ENCODE results near the gene GTSE1.

Gene GTSE1

DNA sequence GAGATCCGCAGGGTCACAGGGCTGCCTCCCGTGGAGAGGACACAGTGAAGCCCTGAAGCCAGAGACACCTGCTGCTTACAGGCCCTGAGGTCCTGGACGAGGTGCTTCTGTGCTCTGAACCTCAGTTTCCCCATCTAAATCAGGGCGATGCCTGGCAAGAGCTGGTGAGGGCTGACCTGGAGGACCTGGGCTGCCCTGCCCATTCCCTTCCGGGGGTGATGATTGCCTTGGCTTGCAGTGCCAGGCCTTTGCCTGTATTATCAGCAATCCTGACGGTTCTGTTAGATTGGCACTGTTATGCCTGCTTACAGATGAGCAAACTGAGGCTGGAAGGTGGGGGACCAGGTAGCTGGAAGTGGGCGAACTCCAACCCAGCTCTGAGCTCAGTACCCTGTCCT is 7.8 kb upstream of the GTSE1 start:
- H3K27ac ChIP-seq: no peak overlapping the region
- no peaks in the 10 kb centered on the region for H3K4me1 ChIP-seq
- TF ChIP-seq, protein P1, sequence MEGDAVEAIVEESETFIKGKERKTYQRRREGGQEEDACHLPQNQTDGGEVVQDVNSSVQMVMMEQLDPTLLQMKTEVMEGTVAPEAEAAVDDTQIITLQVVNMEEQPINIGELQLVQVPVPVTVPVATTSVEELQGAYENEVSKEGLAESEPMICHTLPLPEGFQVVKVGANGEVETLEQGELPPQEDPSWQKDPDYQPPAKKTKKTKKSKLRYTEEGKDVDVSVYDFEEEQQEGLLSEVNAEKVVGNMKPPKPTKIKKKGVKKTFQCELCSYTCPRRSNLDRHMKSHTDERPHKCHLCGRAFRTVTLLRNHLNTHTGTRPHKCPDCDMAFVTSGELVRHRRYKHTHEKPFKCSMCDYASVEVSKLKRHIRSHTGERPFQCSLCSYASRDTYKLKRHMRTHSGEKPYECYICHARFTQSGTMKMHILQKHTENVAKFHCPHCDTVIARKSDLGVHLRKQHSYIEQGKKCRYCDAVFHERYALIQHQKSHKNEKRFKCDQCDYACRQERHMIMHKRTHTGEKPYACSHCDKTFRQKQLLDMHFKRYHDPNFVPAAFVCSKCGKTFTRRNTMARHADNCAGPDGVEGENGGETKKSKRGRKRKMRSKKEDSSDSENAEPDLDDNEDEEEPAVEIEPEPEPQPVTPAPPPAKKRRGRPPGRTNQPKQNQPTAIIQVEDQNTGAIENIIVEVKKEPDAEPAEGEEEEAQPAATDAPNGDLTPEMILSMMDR (IDR thresholded peaks at IDR 0.05): no peak
- H3K36me3 ChIP-seq: peaks cover 48 to 100% (median 79%) of the 10 kb centered on the region in 3 donors
- no peak overlapping the region for H3K4me3 ChIP-seq
- DNase-seq: no peak
- intact Hi-C loops (cut with DNase I; ENCODE audit: low total_unique reads): no loop called here
- H3K27me3 ChIP-seq: no peaks in the 10 kb centered on the region
- peaks cover 0 to 7% (median 0%) of the 10 kb centered on the region in 3 donors for H3K9me3 ChIP-seq

DNA sequence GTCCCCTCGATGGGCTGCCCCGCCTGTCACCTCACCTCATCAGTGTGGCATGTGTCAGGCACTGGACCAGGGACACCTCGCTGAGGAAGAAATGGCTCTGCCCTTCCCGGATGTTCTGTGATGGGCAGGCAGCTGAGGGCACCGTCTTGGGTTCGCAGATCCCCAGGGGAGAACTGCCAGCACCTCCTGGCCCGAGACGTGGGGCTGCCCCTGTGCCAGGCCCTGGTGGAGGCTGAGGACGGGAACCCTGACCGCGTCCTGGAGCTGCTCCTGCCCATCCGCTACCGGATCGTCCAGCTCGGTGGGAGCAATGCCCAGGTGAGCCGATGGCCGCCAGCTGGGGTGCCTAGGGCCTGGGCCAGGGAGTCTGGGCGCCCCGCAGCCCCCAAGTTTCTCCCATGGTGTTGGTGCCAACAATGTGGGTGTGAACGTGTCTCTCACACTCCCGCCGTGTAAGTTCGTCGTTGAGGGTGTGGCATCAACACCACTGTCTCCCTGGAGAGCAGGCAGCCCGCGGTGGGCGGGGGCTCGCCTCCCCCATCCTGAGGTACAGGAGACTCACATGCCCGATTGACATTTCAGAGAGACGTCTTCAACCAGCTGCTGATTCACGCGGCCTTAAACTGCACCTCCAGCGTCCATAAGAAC is 7.3 kb upstream of the GTSE1 start:
- no peaks in the 10 kb centered on the region for H3K4me1 ChIP-seq
- no peak overlapping the region for H3K27ac ChIP-seq
- peaks cover 0 to 7% (median 0%) of the 10 kb centered on the region in 3 donors for H3K9me3 ChIP-seq
- intact Hi-C loops (cut with DNase I; ENCODE audit: low total_unique reads): no loop called here
- TF ChIP-seq, protein P1 (IDR thresholded peaks at IDR 0.05): no peak
- H3K27me3 ChIP-seq: no peaks in the 10 kb centered on the region
- no peak overlapping the region for H3K4me3 ChIP-seq
- peaks cover 43 to 99% (median 74%) of the 10 kb centered on the region in 3 donors for H3K36me3 ChIP-seq
- peak in 1 of 2 donors; percentile 64 for DNase-seq

DNA sequence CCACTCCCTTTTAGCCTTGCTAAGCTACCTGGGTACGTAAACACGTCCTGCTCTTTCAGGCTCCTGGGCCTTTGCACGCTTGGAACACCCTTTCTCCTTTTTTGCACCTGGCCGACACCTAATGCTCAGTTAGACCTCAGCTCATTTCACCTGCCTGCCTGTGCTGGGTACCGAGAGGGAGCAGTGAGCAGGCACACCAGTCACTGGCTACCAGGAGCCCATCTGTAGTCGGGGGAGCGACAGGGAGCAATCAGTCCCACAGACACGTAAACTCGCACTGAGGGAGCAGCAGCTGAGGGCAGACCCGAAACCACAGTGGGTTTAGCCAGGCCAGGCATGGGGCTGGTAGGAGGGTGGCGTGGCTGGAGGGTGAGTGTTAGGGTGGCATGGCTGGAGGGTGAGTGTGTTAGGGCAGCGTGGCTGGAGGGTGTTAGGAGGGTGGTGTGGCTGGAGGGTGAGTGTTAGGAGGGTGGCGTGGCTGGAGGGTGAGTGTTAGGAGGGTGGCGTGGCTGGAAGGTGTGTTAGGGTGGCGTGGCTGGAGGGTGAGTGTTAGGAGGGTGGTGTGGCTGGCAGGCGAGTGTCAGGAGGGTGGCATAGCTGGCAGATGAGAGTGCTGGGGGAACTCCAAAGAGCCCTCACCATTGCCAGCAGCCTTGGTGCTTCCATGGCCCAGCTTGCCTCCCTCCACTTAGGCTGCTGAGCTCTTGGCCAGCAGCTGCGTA is 6.4 kb upstream of the GTSE1 start:
- Histone ChIP-seq H3K4me1 (no peaks in the 10 kb centered on the region), H3K27ac (no peak overlapping the region), H3K9me3 (peaks cover 0 to 7% (median 0%) of the 10 kb centered on the region in 3 donors), H3K4me3 (no peak overlapping the region), H3K27me3 (no peaks in the 10 kb centered on the region), H3K36me3 (peaks cover 35 to 90% (median 66%) of the 10 kb centered on the region in 3 donors)
- no peak for DNase-seq
- TF ChIP-seq, protein P1 (IDR thresholded peaks at IDR 0.05): no peak
- intact Hi-C loops (cut with DNase I; ENCODE audit: low total_unique reads): no loop called here

DNA sequence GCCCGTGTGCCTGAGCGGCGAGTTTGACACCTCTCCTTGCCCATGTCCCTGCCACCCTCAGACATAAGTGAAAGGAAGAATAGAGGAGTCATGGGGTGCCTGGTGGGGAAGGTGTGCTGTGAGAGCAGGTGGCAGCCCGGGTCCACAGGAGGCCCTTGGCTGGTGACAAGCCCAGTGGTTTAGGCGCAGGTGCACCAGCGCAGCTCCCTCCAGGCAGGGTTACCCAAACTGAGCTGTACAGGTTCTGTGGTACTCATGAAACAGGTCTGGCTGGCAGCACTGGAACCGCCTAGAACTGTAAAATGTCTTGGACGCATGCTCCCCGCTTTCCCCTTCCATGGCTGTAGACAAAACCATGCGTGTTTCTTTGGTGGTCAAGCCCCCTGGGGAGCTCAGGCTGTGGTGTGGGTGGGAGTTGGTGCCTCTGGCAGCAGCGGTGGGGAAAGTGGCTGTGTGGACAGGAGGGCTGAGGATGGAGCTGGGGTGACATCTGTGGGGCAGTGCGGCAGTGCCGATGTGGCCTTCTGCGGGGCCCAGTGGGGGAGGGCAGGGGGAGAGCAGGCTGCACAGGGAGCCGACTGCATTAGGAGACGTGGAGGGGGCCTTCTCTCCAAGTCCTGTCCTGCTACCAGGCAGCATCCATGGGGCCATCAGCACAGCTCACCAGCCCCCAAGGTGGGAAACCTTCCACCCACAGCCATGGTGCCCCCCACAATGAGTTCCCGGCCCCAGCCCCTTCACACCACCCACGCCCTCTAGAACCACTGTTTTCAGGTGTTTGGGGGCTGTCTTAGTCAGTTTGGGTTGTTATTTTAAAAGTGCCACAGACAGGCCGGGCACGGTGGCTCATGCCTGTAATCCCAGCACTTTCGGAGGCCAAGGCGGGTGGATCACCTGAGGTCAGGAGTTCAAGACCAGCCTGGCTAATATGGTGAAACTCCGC is 5.6 kb upstream of the GTSE1 start:
- Histone ChIP-seq H3K4me3 (no peak overlapping the region), H3K27ac (no peak overlapping the region), H3K4me1 (peaks cover 0 to 7% (median 5%) of the 10 kb centered on the region in 4 donors), H3K27me3 (no peaks in the 10 kb centered on the region), H3K36me3 (peaks cover 29 to 82% (median 65%) of the 10 kb centered on the region in 3 donors), H3K9me3 (peaks cover 0 to 7% (median 0%) of the 10 kb centered on the region in 3 donors)
- TF ChIP-seq, protein P1 (IDR thresholded peaks at IDR 0.05): no peak
- intact Hi-C loops (cut with DNase I; ENCODE audit: low total_unique reads): no loop called here
- no peak for DNase-seq

DNA sequence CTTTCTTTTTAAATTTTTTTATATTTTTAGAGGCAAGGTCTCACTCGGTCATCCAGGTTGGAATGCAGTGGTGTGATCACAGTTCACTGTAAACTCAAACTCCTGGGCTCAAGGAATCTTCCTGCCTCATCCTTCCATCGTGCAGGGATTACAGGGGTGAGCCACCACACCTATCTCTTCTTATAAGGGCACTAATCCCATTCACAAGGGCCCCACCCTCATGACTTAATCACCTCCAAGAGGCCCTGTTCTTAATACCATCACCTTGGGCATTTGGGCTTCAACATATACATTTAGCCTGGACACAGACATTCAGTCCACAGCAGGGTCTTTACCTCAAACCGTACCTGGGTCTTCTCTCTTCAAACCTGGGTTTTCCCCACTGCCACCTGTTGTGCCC is 4.5 kb upstream of the GTSE1 start:
- peaks cover 28 to 71% (median 57%) of the 10 kb centered on the region in 3 donors for H3K36me3 ChIP-seq
- no peak for DNase-seq
- intact Hi-C loops (cut with DNase I; ENCODE audit: low total_unique reads): no loop called here
- no peak overlapping the region for H3K4me3 ChIP-seq
- no peaks in the 10 kb centered on the region for H3K27me3 ChIP-seq
- H3K4me1 ChIP-seq: peaks cover 0 to 14% (median 10%) of the 10 kb centered on the region in 4 donors
- peaks cover 0 to 7% (median 0%) of the 10 kb centered on the region in 3 donors for H3K9me3 ChIP-seq
- H3K27ac ChIP-seq: no peak overlapping the region
- TF ChIP-seq, protein P1 (IDR thresholded peaks at IDR 0.05): no peak

All from tibial artery (tissue), 4 donors.